ENCODE data around the gene ME1. TPM values are rescaled to one million over a fixed set of nuclear protein-coding genes. Genes with fewer than 3 reads are reported as not detected.

The ME1 gene
- total and polyA plus RNA-seq, 2 donors (not counting 3 experiments of a cell fraction or from before 2014, with no cell fraction given), result 7.3 to 29.3 TPM

- POLR2A ChIA-PET, result interaction anchor here (0.6 kb wide), 2 partner anchors 20 to 317 kb away, joined by 5 to 7 read pairs; no protein-coding TSS in a partner anchor
- Histone ChIP-seq H3K36me3 (ENCODE audit: control insufficient read depth in 2 of 2, extremely low read depth in 1 of 2, insufficient read depth in 2 of 2, low read length in 2 of 2) (peaks cover 0 to 7% of the 10 kb centered on the region in 2 experiments), H3K4me2 (ENCODE audit: insufficient read depth, low read length) (peak overlapping the region; percentile 49), H3K27ac (ENCODE audit: insufficient read depth, low read depth, low read length) (peak overlapping the region; percentile 88), H3K9me3 (replicated peaks; ENCODE audit: control insufficient read depth, insufficient read depth, low read length) (no peaks in the 10 kb centered on the region), H3K4me1 (ENCODE audit: control insufficient read depth, extremely low read depth, insufficient read depth, low read length) (peaks cover 28% of the 10 kb centered on the region), H3K9me1 (replicated peaks; ENCODE audit: control insufficient read depth, extremely low read depth, insufficient read depth, low read length) (no peaks in the 10 kb centered on the region), H3K27me3 (ENCODE audit: control insufficient read depth in 2 of 2, insufficient read depth in 2 of 2, low read length in 2 of 2) (no peaks in the 10 kb centered on the region), H4K20me1 (replicated peaks; ENCODE audit: control insufficient read depth, extremely low read depth, insufficient read depth, low read length) (no peaks in the 10 kb centered on the region), H3K9ac (replicated peaks; ENCODE audit: extremely low read depth, insufficient read depth, low read length) (peak overlapping the region; percentile 12), H2AFZ (ENCODE audit: low read depth, low read length) (no peak overlapping the region), H3K4me3 (replicated peaks in 1 of 3; ENCODE audit: insufficient read depth in 1 of 3, low read depth in 1 of 3, low read length in 3 of 3) (no peak overlapping the region), H3K79me2 (ENCODE audit: control insufficient read depth, insufficient read depth, low read length) (no peaks in the 10 kb centered on the region)
- peak; percentile 72 for FAIRE-seq
- BruUV-seq (replicated peaks), result TSS peak; percentile 38
- CTCF ChIA-PET, result interaction anchor here (1.4 to 8.7 kb wide), 3 partner anchors 12 to 133 kb away, joined by 4 to 83 read pairs (median 46); partner anchors contain the start of genes DOP1A and UBE3D
- DNase-seq (ENCODE audit: low read depth, low spot score), result peak; percentile 41
- TF ChIP-seq POLR2AphosphoS5 (IDR thresholded peaks at IDR 0.05; ENCODE audit: insufficient read depth, low read depth, low read length) (no peak), MYC (IDR thresholded peaks at IDR 0.05; ENCODE audit: low read depth, low read length) (no peak), POLR2A (IDR thresholded peaks at IDR 0.05; ENCODE audit: low read depth, low read length) (no peak), FOS (IDR thresholded peaks at IDR 0.05; ENCODE audit: borderline replicate concordance, insufficient read depth, low read length) (no peak), EZH2 (IDR thresholded peaks at IDR 0.05; ENCODE audit: borderline replicate concordance, low read depth, low read length, severe bottlenecking) (no peak), CTCF (IDR thresholded peaks at IDR 0.05; ENCODE audit: extremely low read depth in 1 of 2, insufficient read depth in 1 of 2, low read depth in 1 of 2, low read length in 2 of 2) (no peak), JUN (IDR thresholded peaks at IDR 0.05; ENCODE audit: borderline replicate concordance, insufficient read depth, insufficient read length, low read depth) (no peak), GATA2 (IDR thresholded peaks at IDR 0.05; ENCODE audit: insufficient read depth, insufficient read length, low read depth, low read length) (no peak)
- TF ChIP-seq, protein P1, sequence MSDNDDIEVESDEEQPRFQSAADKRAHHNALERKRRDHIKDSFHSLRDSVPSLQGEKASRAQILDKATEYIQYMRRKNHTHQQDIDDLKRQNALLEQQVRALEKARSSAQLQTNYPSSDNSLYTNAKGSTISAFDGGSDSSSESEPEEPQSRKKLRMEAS (IDR thresholded peaks at IDR 0.05; ENCODE audit: insufficient read depth, insufficient read length), result no peak
- dilution Hi-C loops (cut with MboI; ENCODE audit: extremely low pct_ligation_motif_present, low sequenced_read_pairs) (no loop called here), intact Hi-C loops (cut with micrococcal nuclease) (loop anchor here (10.0 kb wide), 2 partner anchors 835 to 955 kb away; partner anchors contain the start of genes IBTK and TPBG)
Observed at GRCh38 chr6:83199173-83199862, 231.5 kb downstream of the ME1 start.

Data from endothelial cell of umbilical vein (primary cell).